Medulla oblongata (tissue), 1 donor: ENCODE measurements around the gene ENKUR.
"Not testable (repeated sequence)": the region's sequence is repeated elsewhere in the genome, so short reads cannot be mapped to it uniquely, and the experiment has no call there.

Source experiments
- DNase-seq: peaks from one replicate; pipeline ENCODE4 v3.0.0-alpha.2; 2015; ENCODE audit errors: extremely low spot score

ENKUR gene

GRCh38 chr10:25023278-25023677 is 7.3 kb upstream of the ENKUR start:
- DNase-seq, result peak; percentile 30

GRCh38 chr10:25018703-25019102 is 2.7 kb upstream of the ENKUR start:
- DNase-seq, result no peak

- no peak for DNase-seq
Observed at GRCh38 chr10:25017661-25018060, 1.7 kb upstream of the ENKUR start.

GRCh38 chr10:25017154-25017590 is 1.2 kb upstream of the ENKUR start:
- no peak for DNase-seq

GRCh38 chr10:25016376-25017153 is 607 bp upstream of the ENKUR start, which contains the start of gene THNSL1:
Gene THNSL1 (plus strand): TSS chr10:25016612. CDS start chr10:25023224, 6,612 bp downstream.
- DNase-seq, result peak; percentile 99

GRCh38 chr10:25014579-25014978 is 1.4 kb downstream of the ENKUR start:
- no peak for DNase-seq

GRCh38 chr10:25011591-25011990 is 4.4 kb downstream of the ENKUR start:
- not testable (repeated sequence) for DNase-seq

- no peak for DNase-seq
Observed at GRCh38 chr10:24998044-24998443, 17.9 kb downstream of the ENKUR start.

- no peak for DNase-seq
Observed at GRCh38 chr10:24995072-24995471, 20.9 kb downstream of the ENKUR start.

GRCh38 chr10:24993237-24993958 is 22.6 kb downstream of the ENKUR start:
- no peak for DNase-seq

GRCh38 chr10:24992512-24993133 is 23.3 kb downstream of the ENKUR start:
- DNase-seq, result no peak

- no peak for DNase-seq
Observed at GRCh38 chr10:24991298-24991697, 24.7 kb downstream of the ENKUR start.

GRCh38 chr10:24989867-24990266 is 26.1 kb downstream of the ENKUR start:
- no peak for DNase-seq

GRCh38 chr10:24988831-24989640 is 26.9 kb downstream of the ENKUR start:
- DNase-seq, result peak; percentile 51

- DNase-seq, result no peak
Observed at GRCh38 chr10:24984906-24985305, 31.1 kb downstream of the ENKUR start.

GRCh38 chr10:24983946-24984345 is 32.0 kb downstream of the ENKUR start:
- DNase-seq, result no peak

GRCh38 chr10:24983130-24983529 is 32.8 kb downstream of the ENKUR start:
- DNase-seq, result no peak

GRCh38 chr10:24982319-24983112 is 33.4 kb downstream of the ENKUR start:
- no peak for DNase-seq

GRCh38 chr10:24981161-24981710 is 34.7 kb downstream of the ENKUR start:
- no peak for DNase-seq

GRCh38 chr10:24979685-24980084 is 36.3 kb downstream of the ENKUR start:
- no peak for DNase-seq

- DNase-seq, result peak; percentile 26
Observed at GRCh38 chr10:24974976-24975375, 41.0 kb downstream of the ENKUR start.
